ENCODE measurements around the gene PHF24.

Gene PHF24

DNA sequence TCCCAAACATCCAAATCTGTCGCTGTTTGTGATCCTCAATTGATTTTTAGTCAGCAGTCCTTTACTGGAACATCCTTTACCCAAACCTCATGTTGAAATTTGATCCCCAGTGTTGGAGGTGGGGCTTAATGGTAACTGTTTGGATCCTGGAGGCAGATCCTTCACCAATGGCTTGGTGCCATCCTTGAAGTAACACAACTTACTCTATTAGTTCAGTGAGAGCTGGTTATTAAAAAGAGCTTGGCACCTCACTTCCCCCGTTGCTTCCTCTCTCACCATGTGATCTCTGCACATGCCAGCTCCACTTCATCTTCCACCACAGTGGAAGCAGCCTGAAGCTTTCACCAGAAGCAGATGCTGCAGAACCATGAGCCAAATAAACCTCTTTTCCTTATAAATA is 71.8 kb downstream of the PHF24 start (continued):
- TF ChIP-seq PATZ1 (CRISPR knock-in tag; IDR thresholded peaks at IDR 0.05; ENCODE audit: borderline replicate concordance) (no peak), ZFP30 (CRISPR knock-in tag; IDR thresholded peaks at IDR 0.05) (no peak)
